ENCODE results near the gene PYGO1.
A peak's percentile ranks its signal among the peaks of the same experiment; 100 is the strongest.
"Not testable (repeated sequence)": the region's sequence is repeated elsewhere in the genome, so short reads cannot be mapped to it uniquely, and the experiment has no call there.

The PYGO1 gene

GRCh38 chr15:55588070-55588814 lies at the start of gene PYGO1:
Gene PYGO1 (minus strand): TSS chr15:55588345. CDS start chr15:55587883, 462 bp downstream.
- peak; percentile 84 for DNase-seq (ENCODE audit: low spot score)

GRCh38 chr15:55637086-55637485 lies 48.9 kb upstream of the PYGO1 start:
- DNase-seq (ENCODE audit: low spot score): no peak

- no peak for DNase-seq (ENCODE audit: low spot score)
Observed at GRCh38 chr15:55633731-55634130, 45.6 kb upstream of the PYGO1 start.

- no peak for DNase-seq (ENCODE audit: low spot score)
Observed at GRCh38 chr15:55632434-55632833, 44.3 kb upstream of the PYGO1 start.

GRCh38 chr15:55630858-55631257 lies 42.7 kb upstream of the PYGO1 start:
- DNase-seq (ENCODE audit: low spot score): no peak

- DNase-seq (ENCODE audit: low spot score): no peak
Observed at GRCh38 chr15:55628369-55628730, 40.2 kb upstream of the PYGO1 start.

GRCh38 chr15:55627730-55628368 lies 39.7 kb upstream of the PYGO1 start:
- DNase-seq (ENCODE audit: low spot score): no peak

GRCh38 chr15:55619783-55620182 lies 31.6 kb upstream of the PYGO1 start:
- no peak for DNase-seq (ENCODE audit: low spot score)

- DNase-seq (ENCODE audit: low spot score): no peak
Observed at GRCh38 chr15:55618387-55618786, 30.2 kb upstream of the PYGO1 start.

GRCh38 chr15:55615445-55615844 lies 27.3 kb upstream of the PYGO1 start:
- no peak for DNase-seq (ENCODE audit: low spot score)

- DNase-seq (ENCODE audit: low spot score): no peak
Observed at GRCh38 chr15:55613727-55614126, 25.6 kb upstream of the PYGO1 start.

GRCh38 chr15:55606214-55606613 lies 18.1 kb upstream of the PYGO1 start:
- no peak for DNase-seq (ENCODE audit: low spot score)

GRCh38 chr15:55601374-55601773 lies 13.2 kb upstream of the PYGO1 start:
- DNase-seq (ENCODE audit: low spot score): no peak

GRCh38 chr15:55599439-55599838 lies 11.3 kb upstream of the PYGO1 start:
- no peak for DNase-seq (ENCODE audit: low spot score)

- DNase-seq (ENCODE audit: low spot score): not testable (repeated sequence)
Observed at GRCh38 chr15:55593019-55593418, 4.9 kb upstream of the PYGO1 start.

GRCh38 chr15:55590788-55591187 lies 2.6 kb upstream of the PYGO1 start:
- DNase-seq (ENCODE audit: low spot score): no peak

- no peak for DNase-seq (ENCODE audit: low spot score)
Observed at GRCh38 chr15:55589287-55589686, 1.1 kb upstream of the PYGO1 start.

- DNase-seq (ENCODE audit: low spot score): no peak
Observed at GRCh38 chr15:55588815-55589115, 620 bp upstream of the PYGO1 start.

- peak; percentile 80 for DNase-seq (ENCODE audit: low spot score)
Observed at GRCh38 chr15:55587321-55588069, 650 bp downstream of the PYGO1 start.

GRCh38 chr15:55586808-55587207 lies 1.3 kb downstream of the PYGO1 start:
- no peak for DNase-seq (ENCODE audit: low spot score)

GRCh38 chr15:55576943-55577342 lies 11.2 kb downstream of the PYGO1 start:
- no peak for DNase-seq (ENCODE audit: low spot score)

- no peak for DNase-seq (ENCODE audit: low spot score)
Observed at GRCh38 chr15:55574096-55574495, 14.0 kb downstream of the PYGO1 start.

GRCh38 chr15:55573224-55573623 lies 14.9 kb downstream of the PYGO1 start:
- no peak for DNase-seq (ENCODE audit: low spot score)

Measured in ecto neural progenitor cell (in vitro differentiated cells).